OCI-LY7 (cell line): Measurements from ENCODE around the gene FANCC. TPM values are rescaled to one million over a fixed set of nuclear protein-coding genes. Genes with fewer than 3 reads are reported as not detected.
"Not testable (repeated sequence)": the region's sequence is repeated elsewhere in the genome, so short reads cannot be mapped to it uniquely, and the experiment has no call there.

Experiments
- BruUV-seq: library from RNA; stranded (reverse); fragments of 400-500 nt; replicated peaks from 2 replicates; lab custom pipeline; 2021; lab: Mats Ljungman, UMichigan
- CTCF ChIA-PET: fragments of 300-600 bp; sonication (Branson Sonifier 250); formaldehyde crosslinking; loops from one replicate; lab custom pipeline; 2022; ENCODE audit warnings: antibody characterized with exemption; ENCODE audit not compliant: unreplicated experiment; lab: Charles Lee
- POLR2A ChIA-PET: fragments of 300-600 bp; sonication (Branson Sonifier 250); formaldehyde crosslinking; loops from one replicate; lab custom pipeline; 2022; ENCODE audit warnings: antibody characterized with exemption; lab: Charles Lee
- DNase-seq: peaks from one replicate; pipeline ENCODE4 v3.0.0-alpha.2; 2015; ENCODE audit warnings: low spot score
- H2AFZ ChIP-seq: fragments of 200-600 bp; sonication (generic), shearing (Covaris generic); 2 replicates; pipeline ENCODE4 v1.6.1; 2014; ENCODE audit warnings: mild to moderate bottlenecking, antibody characterized with exemption, low read length, moderate library complexity
- H3K27ac ChIP-seq: fragments of 200-600 bp; sonication (generic); 2 replicates; pipeline ENCODE4 v1.5.1; 2014; ENCODE audit warnings: mixed run types, low read depth, mild to moderate bottlenecking, moderate library complexity, low read length, inconsistent platforms; ENCODE audit not compliant: poor library complexity, severe bottlenecking
- H3K36me3 ChIP-seq: fragments of 200-600 bp; sonication (generic); 2 replicates; pipeline ENCODE4 v1.6.1; 2014; ENCODE audit warnings: mild to moderate bottlenecking, antibody characterized with exemption, low read length, moderate library complexity, mixed read lengths; ENCODE audit not compliant: insufficient read depth
- H3K4me1 ChIP-seq: fragments of 200-600 bp; sonication (generic); 2 replicates; pipeline ENCODE4 v1.5.1; 2014; ENCODE audit warnings: mild to moderate bottlenecking, low read length; ENCODE audit not compliant: insufficient read depth, poor library complexity, severe bottlenecking
- H3K4me2 ChIP-seq: fragments of 200-600 bp; sonication (generic); 2 replicates; pipeline ENCODE4 v1.6.1; 2014; ENCODE audit warnings: mild to moderate bottlenecking, low read length
- H3K4me3 ChIP-seq: fragments of 200-600 bp; sonication (generic); 2 replicates; pipeline ENCODE4 v1.5.1; 2014; ENCODE audit warnings: mild to moderate bottlenecking, low read depth, low read length; ENCODE audit not compliant: poor library complexity, severe bottlenecking
- H3K79me2 ChIP-seq: fragments of 200-600 bp; sonication (generic); 2 replicates; pipeline ENCODE4 v1.6.1; 2016; ENCODE audit warnings: low read depth, mild to moderate bottlenecking, low read length, moderate library complexity, mixed read lengths; ENCODE audit not compliant: insufficient read depth
- H3K9me2 ChIP-seq: fragments of 200-600 bp; sonication (generic); 2 replicates; pipeline ENCODE4 v1.6.1; 2016; ENCODE audit warnings: mild to moderate bottlenecking, low read length, mixed read lengths; ENCODE audit not compliant: insufficient read depth
- H3K9me3 ChIP-seq: fragments of 200-600 bp; sonication (generic); 2 replicates; pipeline ENCODE4 v1.6.1; 2014; ENCODE audit warnings: mild to moderate bottlenecking, mixed run types, low read length, mixed read lengths
- H4K20me1 ChIP-seq: fragments of 200-600 bp; sonication (generic); 2 replicates; pipeline ENCODE4 v1.6.1; 2014; ENCODE audit warnings: mild to moderate bottlenecking, antibody characterized with exemption, low read length, moderate library complexity, mixed read lengths; ENCODE audit not compliant: insufficient read depth
- CTCF ChIP-seq: fragments of 200-600 bp; sonication (generic); conservative IDR thresholded peaks from 2 replicates; pipeline ENCODE4 v1.5.1; 2014; ENCODE audit warnings: mild to moderate bottlenecking, antibody characterized with exemption, low read length, moderate library complexity, mixed read lengths
- EZH2phosphoT487 ChIP-seq: fragments of 200-600 bp; sonication (generic); IDR thresholded peaks from 2 replicates; pipeline ENCODE4 v1.6.1; 2018; ENCODE audit warnings: low read depth, borderline replicate concordance, mild to moderate bottlenecking, mixed run types, antibody characterized with exemption, low read length, moderate library complexity, mixed read lengths
- intact Hi-C: fragments of 100-400 bp; cut with micrococcal nuclease; formaldehyde crosslinking; loops from one replicate; pipeline ENCODE4 v1.10.0; 2022; ENCODE audit not compliant: unreplicated experiment
- total RNA-seq, 2 experiments: library from RNA; depleted of rRNA in 1 of 2; stranded (reverse); fragments of >200 nt in 1 of 2; shearing (Covaris generic) in 1 of 2; gene quantifications; 2 replicates each; pipeline ENCODE4 v1.2.3, GENCODE V29; 2014 to 2022

Gene FANCC
- total RNA-seq, 2 experiments from 2014 or later: 13.9 to 28.7 TPM

DNA sequence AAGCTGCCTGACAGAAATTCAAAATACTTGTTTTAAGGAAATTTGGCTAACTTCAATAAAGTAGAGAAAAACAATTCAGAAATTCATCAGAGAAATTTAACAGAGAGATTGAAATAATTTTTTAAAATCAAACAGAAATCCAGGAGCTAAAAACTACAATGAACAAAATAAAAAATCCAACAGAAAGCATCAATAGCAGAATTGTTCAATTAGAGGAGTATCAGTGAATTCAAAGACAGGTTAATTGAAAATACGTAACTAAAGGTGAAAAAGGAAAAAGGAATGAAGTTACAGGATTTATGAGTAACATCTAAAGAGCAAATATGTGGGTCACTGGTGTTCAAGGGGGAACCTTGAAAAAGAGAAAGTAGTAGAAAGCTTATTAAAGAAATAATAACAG lies 36.8 kb downstream of the FANCC start:
- no peaks in the 10 kb centered on the region for H3K4me1 ChIP-seq
- H3K4me3 ChIP-seq: no peak overlapping the region
- ChIA-PET POLR2A (interaction anchor here (2.4 kb wide), 1 partner anchor 13 kb away, joined by 12 read pairs; no protein-coding TSS in a partner anchor), CTCF (no interaction called here)
- H3K79me2 ChIP-seq: peaks cover 3% of the 10 kb centered on the region; the same call in 1 of the 2 replicates
- no peak overlapping the region for H3K27ac ChIP-seq
- H2AFZ ChIP-seq: no peak overlapping the region
- no peak overlapping the region for H3K4me2 ChIP-seq
- no peaks in the 10 kb centered on the region for H3K36me3 ChIP-seq
- H3K9me2 ChIP-seq: no peaks in the 10 kb centered on the region
- no peaks in the 10 kb centered on the region for H4K20me1 ChIP-seq
- DNase-seq: no peak
- H3K9me3 ChIP-seq: peaks cover 26% of the 10 kb centered on the region; the same call in 1 of the 2 replicates
- BruUV-seq: no TSS peak
- no peak for TF ChIP-seq EZH2phosphoT487
- TF ChIP-seq CTCF: no peak
- intact Hi-C loops: no loop called here

DNA sequence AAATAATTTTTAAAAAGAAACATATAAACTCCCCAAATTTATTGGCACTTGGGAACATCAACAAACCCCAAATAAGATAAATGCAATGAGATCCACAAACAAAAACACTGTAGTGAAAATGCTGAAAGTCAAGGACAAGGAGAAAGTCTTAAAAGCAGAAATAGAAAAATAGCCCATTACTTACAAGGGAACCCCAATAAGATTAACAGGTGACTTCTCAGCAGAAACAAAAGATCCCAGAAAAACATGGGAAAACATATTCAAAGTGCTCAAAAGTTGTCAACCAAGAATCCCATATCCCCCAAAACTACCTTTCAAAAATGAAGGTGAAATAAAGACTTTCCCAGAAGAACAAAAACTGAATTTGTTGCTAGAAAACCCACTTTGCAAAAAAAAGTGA lies 40.0 kb downstream of the FANCC start:
- Histone ChIP-seq H3K4me1 (no peaks in the 10 kb centered on the region), H3K9me3 (peaks cover 26% of the 10 kb centered on the region; the same call in 1 of the 2 replicates), H3K4me2 (no peak overlapping the region), H3K79me2 (peaks cover 3% of the 10 kb centered on the region; the same call in 1 of the 2 replicates), H3K4me3 (no peak overlapping the region), H3K9me2 (no peaks in the 10 kb centered on the region), H4K20me1 (no peaks in the 10 kb centered on the region), H3K27ac (no peak overlapping the region), H3K36me3 (no peaks in the 10 kb centered on the region), H2AFZ (no peak overlapping the region)
- intact Hi-C loops: no loop called here
- CTCF ChIA-PET: no interaction called here
- DNase-seq: no peak
- no TSS peak for BruUV-seq
- POLR2A ChIA-PET: no interaction called here
- no peak for TF ChIP-seq CTCF
- no peak for TF ChIP-seq EZH2phosphoT487

GRCh38 chr9:95276395-95276954 lies 41.0 kb downstream of the FANCC start:
- H3K9me3 ChIP-seq: peaks cover 16% of the 10 kb centered on the region; the same call in 1 of the 2 replicates
- no peaks in the 10 kb centered on the region for H4K20me1 ChIP-seq
- H2AFZ ChIP-seq: no peak overlapping the region
- no peaks in the 10 kb centered on the region for H3K4me1 ChIP-seq
- H3K9me2 ChIP-seq: no peaks in the 10 kb centered on the region
- intact Hi-C loops: no loop called here
- ChIA-PET CTCF (interaction anchor here (0.5 kb wide), 1 partner anchor 162 kb away, joined by 3 read pairs; no protein-coding TSS in a partner anchor), POLR2A (no interaction called here)
- no peak for TF ChIP-seq EZH2phosphoT487
- no peak for TF ChIP-seq CTCF
- H3K36me3 ChIP-seq: no peaks in the 10 kb centered on the region
- H3K79me2 ChIP-seq: peaks cover 3% of the 10 kb centered on the region; the same call in 1 of the 2 replicates
- H3K4me3 ChIP-seq: no peak overlapping the region
- H3K4me2 ChIP-seq: no peak overlapping the region
- no TSS peak for BruUV-seq
- H3K27ac ChIP-seq: no peak overlapping the region
- DNase-seq: no peak

GRCh38 chr9:95274160-95274559 lies 43.3 kb downstream of the FANCC start:
- CTCF ChIA-PET, H3K79me2 ChIP-seq, H3K4me1 ChIP-seq, H2AFZ ChIP-seq, intact Hi-C loops, H3K36me3 ChIP-seq, H4K20me1 ChIP-seq, DNase-seq, H3K9me3 ChIP-seq, BruUV-seq, H3K9me2 ChIP-seq, POLR2A ChIA-PET, H3K27ac ChIP-seq, H3K4me3 ChIP-seq, H3K4me2 ChIP-seq: not testable (repeated sequence)
